Measurements from ENCODE around the gene BEST1. TPM values are rescaled to one million over a fixed set of nuclear protein-coding genes. Genes with fewer than 3 reads are reported as not detected.

Gene BEST1
- total RNA-seq, 2 experiments from 2014 or later, result 1.9 to 3.1 TPM

- H3K79me2 ChIP-seq (ENCODE audit: insufficient read depth, low read depth, low read length), result peaks cover 23% of the 10 kb centered on the region
- peak overlapping the region; percentile 99 for H3K4me3 ChIP-seq (ENCODE audit: low read depth, low read length, poor library complexity, severe bottlenecking)
- DNase-seq (ENCODE audit: low spot score), result no peak
- H4K20me1 ChIP-seq (ENCODE audit: insufficient read depth, low read length), result peaks cover 26% of the 10 kb centered on the region
- H3K36me3 ChIP-seq (ENCODE audit: insufficient read depth, low read length), result peaks cover 18% of the 10 kb centered on the region
- peaks cover 67% of the 10 kb centered on the region for H3K4me1 ChIP-seq (ENCODE audit: insufficient read depth, low read length, poor library complexity, severe bottlenecking)
- H3K9me2 ChIP-seq (ENCODE audit: insufficient read depth, low read length), result no peaks in the 10 kb centered on the region
- peak overlapping the region; percentile 85; the same call in 1 of the 2 replicates for H2AFZ ChIP-seq (ENCODE audit: low read length)
- H3K4me2 ChIP-seq (ENCODE audit: low read length), result peak overlapping the region; percentile 96
- TF ChIP-seq CTCF (conservative IDR thresholded peaks at IDR 0.05; ENCODE audit: low read length) (no peak), EZH2phosphoT487 (IDR thresholded peaks at IDR 0.05; ENCODE audit: borderline replicate concordance, low read depth, low read length) (no peak)
- no peaks in the 10 kb centered on the region for H3K9me3 ChIP-seq (ENCODE audit: low read length)
- CTCF ChIA-PET (ENCODE audit: unreplicated experiment), result interaction anchor here (0.6 to 1.1 kb wide), 2 partner anchors 54 to 70 kb away, joined by 3 read pairs; no protein-coding TSS in a partner anchor
- intact Hi-C loops (cut with micrococcal nuclease; ENCODE audit: unreplicated experiment), result loop anchor here (1.0 kb wide), 1 partner anchor 73 kb away; no protein-coding TSS in a partner anchor
- BruUV-seq (replicated peaks), result no TSS peak
- H3K27ac ChIP-seq (ENCODE audit: low read depth, low read length, poor library complexity, severe bottlenecking), result peak overlapping the region; percentile 64
- POLR2A ChIA-PET, result interaction anchor here (0.6 to 1.5 kb wide), 3 partner anchors 30 to 113 kb away, joined by 3 to 5 read pairs (median 4); no protein-coding TSS in a partner anchor
These were observed 18.7 kb downstream of the BEST1 start for GRCh38 chr11:61968758-61969390.

- no peak overlapping the region for H3K4me3 ChIP-seq (ENCODE audit: low read depth, low read length, poor library complexity, severe bottlenecking)
- H3K9me2 ChIP-seq (ENCODE audit: insufficient read depth, low read length), result no peaks in the 10 kb centered on the region
- intact Hi-C loops (cut with micrococcal nuclease; ENCODE audit: unreplicated experiment), result no loop called here
- H3K79me2 ChIP-seq (ENCODE audit: insufficient read depth, low read depth, low read length), result peaks cover 23% of the 10 kb centered on the region
- no TSS peak for BruUV-seq (replicated peaks)
- H3K9me3 ChIP-seq (ENCODE audit: low read length), result no peaks in the 10 kb centered on the region
- peaks cover 21% of the 10 kb centered on the region for H4K20me1 ChIP-seq (ENCODE audit: insufficient read depth, low read length)
- peaks cover 13% of the 10 kb centered on the region for H3K36me3 ChIP-seq (ENCODE audit: insufficient read depth, low read length)
- no peak overlapping the region for H2AFZ ChIP-seq (ENCODE audit: low read length)
- peaks cover 62% of the 10 kb centered on the region for H3K4me1 ChIP-seq (ENCODE audit: insufficient read depth, low read length, poor library complexity, severe bottlenecking)
- H3K4me2 ChIP-seq (ENCODE audit: low read length), result no peak overlapping the region
- no peak for DNase-seq (ENCODE audit: low spot score)
- POLR2A ChIA-PET, result no interaction called here
- no peak overlapping the region for H3K27ac ChIP-seq (ENCODE audit: low read depth, low read length, poor library complexity, severe bottlenecking)
- CTCF ChIA-PET (ENCODE audit: unreplicated experiment), result no interaction called here
- TF ChIP-seq EZH2phosphoT487 (IDR thresholded peaks at IDR 0.05; ENCODE audit: borderline replicate concordance, low read depth, low read length) (no peak), CTCF (conservative IDR thresholded peaks at IDR 0.05; ENCODE audit: low read length) (no peak)
These were observed 19.2 kb downstream of the BEST1 start for GRCh38 chr11:61969391-61969758.

All from OCI-LY7 (cell line).